H1 (cell line): ENCODE results near the gene RBMS1. TPM values are rescaled to one million over a fixed set of nuclear protein-coding genes. Genes with fewer than 3 reads are reported as not detected.

Experiments
- CTCF ChIA-PET: fragments of 300-600 bp; sonication (Branson Sonifier 250); formaldehyde crosslinking; loops from one replicate; lab custom pipeline; 2021; ENCODE audit not compliant: partially characterized antibody; lab: Charles Lee
- POLR2A ChIA-PET: fragments of 300-600 bp; sonication (Branson Sonifier 250); formaldehyde crosslinking; loops from one replicate; lab custom pipeline; 2021; ENCODE audit warnings: inconsistent platforms; ENCODE audit not compliant: partially characterized antibody; lab: Charles Lee
- DNase-seq, 2 experiments: peaks; one replicate each; pipeline versions ENCODE4 v3.0.0 to v3.0.0-alpha.2; 2010 to 2022; ENCODE audit warnings: low spot score in 2 of 2, low read depth in 1 of 2, mixed read lengths in 1 of 2
- FAIRE-seq: peaks from 2 replicates; lab custom pipeline; 2011; peaks lifted over from hg19 to GRCh38; lab: Jason Lieb, UNC
- H2AFZ ChIP-seq: 2 replicates; pipeline ENCODE4 v1.8.1; 2012; ENCODE audit warnings: low read length, inconsistent platforms
- H2AK5ac ChIP-seq: 2 replicates; pipeline ENCODE4 v1.6.1; 2013; ENCODE audit warnings: low read depth, low read length
- H2BK120ac ChIP-seq: replicated peaks from 2 replicates; pipeline ENCODE3; 2013; ENCODE audit warnings: low read depth, low read length, inconsistent platforms
- H2BK12ac ChIP-seq: 2 replicates; pipeline ENCODE4 v1.6.1; 2013; ENCODE audit warnings: low read depth, low read length
- H2BK15ac ChIP-seq: 2 replicates; pipeline ENCODE4 v1.6.1; 2013; ENCODE audit warnings: low read length
- H2BK20ac ChIP-seq: 2 replicates; pipeline ENCODE4 v1.6.1; 2013; ENCODE audit warnings: low read length
- H2BK5ac ChIP-seq: 2 replicates; pipeline ENCODE4 v1.6.1; 2013; ENCODE audit warnings: low read depth, low read length
- H3K14ac ChIP-seq: 2 replicates; pipeline ENCODE4 v1.6.1; 2013; ENCODE audit warnings: inconsistent platforms; ENCODE audit not compliant: insufficient read length
- H3K18ac ChIP-seq: 2 replicates; pipeline ENCODE4 v1.6.1; 2013; ENCODE audit warnings: low read length; ENCODE audit errors: extremely low read depth
- H3K23ac ChIP-seq: 2 replicates; pipeline ENCODE4 v1.6.1; 2013; ENCODE audit warnings: inconsistent platforms; ENCODE audit not compliant: insufficient read length
- H3K23me2 ChIP-seq: 2 replicates; pipeline ENCODE4 v1.6.1; 2013; ENCODE audit warnings: low read depth, low read length
- H3K27ac ChIP-seq: 2 replicates; pipeline ENCODE4 v1.6.1; 2011; ENCODE audit warnings: low read depth, low read length, inconsistent platforms
- H3K27me3 ChIP-seq, 4 experiments: replicated peaks in 1 of 4; 1 replicate in 1 of 4; 2 replicates in 3 of 4; pipeline versions ENCODE4 v1.6.1 to v1.8.1; 2011 to 2013; ENCODE audit warnings: low read length in 3 of 4, mild to moderate bottlenecking in 3 of 4, inconsistent platforms in 2 of 4, mixed read lengths in 2 of 4, moderate library complexity in 1 of 4; ENCODE audit not compliant: control insufficient read depth in 3 of 4, insufficient read depth in 3 of 4; ENCODE audit errors: extremely low read depth in 1 of 4
- H3K36me3 ChIP-seq, 4 experiments: 2 replicates each; pipeline versions ENCODE4 v1.6.1 to v1.8.1; 2011 to 2013; ENCODE audit warnings: mild to moderate bottlenecking in 4 of 4, low read length in 3 of 4, moderate library complexity in 2 of 4, control low read depth in 1 of 4, inconsistent platforms in 1 of 4; ENCODE audit not compliant: insufficient read depth in 4 of 4, control insufficient read depth in 2 of 4
- H3K4ac ChIP-seq: replicated peaks from 2 replicates; pipeline ENCODE3; 2013; ENCODE audit warnings: low read length, low read depth, mixed read lengths, inconsistent platforms; ENCODE audit not compliant: insufficient read length
- H3K4me1 ChIP-seq, 4 experiments: replicated peaks in 1 of 4; 1 replicate in 1 of 4; 2 replicates in 3 of 4; pipeline versions ENCODE4 v1.6.1 to v1.8.1; 2011 to 2013; ENCODE audit warnings: low read length in 3 of 4, inconsistent platforms in 2 of 4, mixed read lengths in 1 of 4; ENCODE audit not compliant: insufficient read depth in 4 of 4, control insufficient read depth in 3 of 4
- H3K4me2 ChIP-seq, 2 experiments: 2 replicates each; pipeline versions ENCODE4 v1.6.1 to v1.8.1; 2011 to 2013; ENCODE audit warnings: low read depth in 2 of 2, low read length in 2 of 2, control low read depth in 1 of 2, inconsistent platforms in 1 of 2, mild to moderate bottlenecking in 1 of 2; ENCODE audit not compliant: insufficient read depth in 1 of 2
- H3K4me3 ChIP-seq, 4 experiments: fragments of 200-600, 300-600 bp in 1 of 4; sonication (generic), shearing (Covaris generic), sonication (Bioruptor Twin) in 1 of 4; 2 replicates each; pipeline versions ENCODE4 v1.5.1 to v1.8.1; 2011 to 2016; ENCODE audit warnings: low read length in 4 of 4, low read depth in 3 of 4, control low read depth in 2 of 4, inconsistent platforms in 2 of 4, mild to moderate bottlenecking in 2 of 4, mixed read lengths in 1 of 4, moderate library complexity in 1 of 4; ENCODE audit not compliant: insufficient read depth in 2 of 4; ENCODE audit errors: extremely low read depth in 1 of 4
- H3K56ac ChIP-seq: replicated peaks from 2 replicates; pipeline ENCODE3; 2013; ENCODE audit warnings: low read depth, mild to moderate bottlenecking, mixed read lengths, low read length, inconsistent platforms; ENCODE audit not compliant: insufficient read length
- H3K79me1 ChIP-seq: 2 replicates; pipeline ENCODE4 v1.6.1; 2013; ENCODE audit warnings: low read depth, low read length, control low read depth
- H3K79me2 ChIP-seq, 2 experiments: 2 replicates each; pipeline versions ENCODE4 v1.6.1 to v1.8.1; 2012 to 2013; ENCODE audit warnings: low read length in 2 of 2, mild to moderate bottlenecking in 2 of 2, inconsistent platforms in 1 of 2; ENCODE audit not compliant: insufficient read depth in 2 of 2, control insufficient read depth in 1 of 2
- H3K9ac ChIP-seq, 4 experiments: replicated peaks in 1 of 4; 1 replicate in 1 of 4; 2 replicates in 3 of 4; pipeline versions ENCODE4 v1.6.1 to v1.8.1; 2011 to 2013; ENCODE audit warnings: low read depth in 3 of 4, low read length in 3 of 4, control low read depth in 2 of 4, mild to moderate bottlenecking in 2 of 4, moderate library complexity in 2 of 4, inconsistent platforms in 1 of 4; ENCODE audit errors: extremely low read depth in 1 of 4
- H3K9me3 ChIP-seq, 2 experiments: 2 replicates each; pipeline versions ENCODE4 v1.6.1 to v1.8.1; 2012 to 2013; ENCODE audit warnings: mild to moderate bottlenecking in 2 of 2, moderate library complexity in 2 of 2, control low read depth in 1 of 2, inconsistent platforms in 1 of 2, low read depth in 1 of 2, low read length in 1 of 2, mixed read lengths in 1 of 2; ENCODE audit not compliant: insufficient read depth in 2 of 2
- H4K20me1 ChIP-seq, 2 experiments: replicated peaks in 1 of 2; 2 replicates each; pipeline versions ENCODE3 to v1.8.1; 2011 to 2013; ENCODE audit warnings: inconsistent platforms in 2 of 2, low read length in 2 of 2, mild to moderate bottlenecking in 1 of 2; ENCODE audit not compliant: insufficient read depth in 2 of 2, control insufficient read depth in 1 of 2
- H4K5ac ChIP-seq: 2 replicates; pipeline ENCODE4 v1.6.1; 2013; ENCODE audit warnings: low read length, low read depth, mixed read lengths, inconsistent platforms; ENCODE audit not compliant: insufficient read length
- H4K8ac ChIP-seq: 2 replicates; pipeline ENCODE4 v1.8.0; 2013; ENCODE audit warnings: mild to moderate bottlenecking, moderate library complexity, low read length, inconsistent platforms; ENCODE audit not compliant: insufficient read depth; ENCODE audit errors: extremely low read depth
- H4K91ac ChIP-seq: replicated peaks from 2 replicates; pipeline ENCODE3; 2013; ENCODE audit warnings: low read length, mixed read lengths, inconsistent platforms; ENCODE audit not compliant: insufficient read length
- ATF3 ChIP-seq: IDR thresholded peaks from 2 replicates; pipeline ENCODE4 v1.6.1; 2011; ENCODE audit warnings: low read depth, mild to moderate bottlenecking, low read length; ENCODE audit not compliant: insufficient read depth
- BRCA1 ChIP-seq: IDR thresholded peaks from 2 replicates; pipeline ENCODE4 v1.6.1; 2012; ENCODE audit warnings: low read depth, low read length, improper control_type of control experiment
- CHD2 ChIP-seq: IDR thresholded peaks from 2 replicates; pipeline ENCODE4 v1.6.1; 2012; ENCODE audit warnings: low read length, improper control_type of control experiment
- MAFK ChIP-seq: IDR thresholded peaks from 2 replicates; pipeline ENCODE4 v1.6.1; 2012; ENCODE audit warnings: low read depth, mild to moderate bottlenecking, improper control_type of control experiment, low read length
- PHF8 ChIP-seq: fragments of 200-600 bp; sonication (generic); conservative IDR thresholded peaks from 2 replicates; pipeline ENCODE4 v1.7.1; 2012; ENCODE audit warnings: low read depth, mild to moderate bottlenecking, inconsistent platforms, low read length, moderate library complexity
- RAD21 ChIP-seq, 2 experiments: IDR thresholded peaks in 1 of 2; conservative IDR thresholded peaks in 1 of 2; 2 replicates each; pipeline ENCODE4 v1.6.1; 2011; ENCODE audit warnings: low read depth in 2 of 2, low read length in 2 of 2, improper control_type of control experiment in 1 of 2, inconsistent platforms in 1 of 2, mild to moderate bottlenecking in 1 of 2, moderate library complexity in 1 of 2
- RBBP5 ChIP-seq: IDR thresholded peaks from 2 replicates; pipeline ENCODE4 v1.7.1; 2012; ENCODE audit warnings: low read depth, mild to moderate bottlenecking, inconsistent platforms, low read length, moderate library complexity, borderline replicate concordance
- RXRA ChIP-seq: IDR thresholded peaks from 2 replicates; pipeline ENCODE4 v1.6.1; 2011; ENCODE audit warnings: low read depth, mild to moderate bottlenecking, low read length, moderate library complexity; ENCODE audit not compliant: insufficient read depth
- SIRT6 ChIP-seq: IDR thresholded peaks from one replicate; pipeline ENCODE4 v1.7.1; 2012; ENCODE audit warnings: low read length, inconsistent platforms
- SP4 ChIP-seq: IDR thresholded peaks from 2 replicates; pipeline ENCODE4 v1.6.1; 2012; ENCODE audit warnings: low read length, inconsistent platforms
- TBP ChIP-seq: IDR thresholded peaks from 2 replicates; pipeline ENCODE4 v1.6.1; 2011; ENCODE audit warnings: low read depth, low read length, improper control_type of control experiment
- ZNF274 ChIP-seq: IDR thresholded peaks from 2 replicates; pipeline ENCODE4 v1.7.0; 2012; ENCODE audit warnings: low read length, borderline replicate concordance; ENCODE audit errors: extremely low read depth
- WGBS, 2 experiments: shearing (Covaris generic) in 1 of 2; methylation state at CpG; one replicate each; pipeline versions ENCODE4 v1.1.6 to v1.1.7; 2013 to 2015; ENCODE audit warnings: low lambda C conversion rate in 2 of 2, mixed read lengths in 2 of 2, inconsistent platforms in 1 of 2, low coverage in 1 of 2, missing lambda C conversion rate in 1 of 2; ENCODE audit not compliant: insufficient replicate concordance in 2 of 2, insufficient coverage in 1 of 2, insufficient read length in 1 of 2; ENCODE audit errors: extremely low coverage in 1 of 2, missing lambda C conversion rate in 1 of 2; 5-methylcytosine and 5-hydroxymethylcytosine counted together
- polyA plus RNA-seq, 7 experiments: library from polyadenylated mRNA; depleted of rRNA in 3 of 7; stranded (reverse) in 5 of 7; unstranded in 2 of 7; fragments of >200 nt in 5 of 7; fragments of 200-250 nt in 2 of 7; gene quantifications; 1 replicate in 5 of 7; 2 replicates in 1 of 7; 4 replicates in 1 of 7; pipeline versions ENCODE4 v1.2.1 to v1.2.3, GENCODE V29; 2011 to 2013; ENCODE audit warnings: missing spikeins in 2 of 7, mixed read lengths in 2 of 7
- total RNA-seq: library from RNA; stranded (reverse); fragmentation: NEBNext Ultra II Directional; extraction: Animal tissue kit (Norgen Biotek cat#: 25700); gene quantifications from 2 replicates; pipeline ENCODE4 v1.2.1, GENCODE V29; 2021

Gene RBMS1
- total and polyA plus RNA-seq, 2 of the 8 experiments (the other 6 are each of a cell fraction or from before 2014, with no cell fraction given), result 53.7 to 60.0 TPM

- no peak overlapping the region for H4K91ac ChIP-seq
- peaks cover 0 to 6% of the 10 kb centered on the region in 2 experiments for H4K20me1 ChIP-seq
- CTCF ChIA-PET, result interaction anchor here (0.7 to 2.7 kb wide), 3 partner anchors 10 to 111 kb away, joined by 3 to 11 read pairs (median 8); no protein-coding TSS in a partner anchor
- no peak overlapping the region for H3K14ac ChIP-seq
- no peak overlapping the region for H2BK5ac ChIP-seq
- no peak overlapping the region for H3K56ac ChIP-seq
- 90% methylated on average over 7 of the region's 7 CpGs; no CpG with 5 or more reads in 1 of the 2 experiments for WGBS, 2 experiments
- H3K23me2 ChIP-seq, result no peaks in the 10 kb centered on the region
- FAIRE-seq, result no peak
- no peak overlapping the region for H3K27ac ChIP-seq
- H4K8ac ChIP-seq, result no peak overlapping the region
- H2BK120ac ChIP-seq, result no peak overlapping the region
- H3K4me3 ChIP-seq, result no peak overlapping the region
- H3K4me2 ChIP-seq, result no peak overlapping the region
- H2BK15ac ChIP-seq, result no peak overlapping the region
- no peak overlapping the region for H3K4ac ChIP-seq
- DNase-seq, result no peak
- no peak overlapping the region for H2BK12ac ChIP-seq
- no peaks in the 10 kb centered on the region for H3K27me3 ChIP-seq
- no peak overlapping the region for H3K9ac ChIP-seq
- H2BK20ac ChIP-seq, result no peak overlapping the region
- H3K23ac ChIP-seq, result no peak overlapping the region
- no peak overlapping the region for H2AFZ ChIP-seq
- POLR2A ChIA-PET, result interaction anchor here (0.9 kb wide), 1 partner anchor 17 kb away, joined by 3 read pairs; the partner anchor contains the start of gene RBMS1
- H4K5ac ChIP-seq, result no peak overlapping the region
- H2AK5ac ChIP-seq, result no peak overlapping the region; the same call in 1 of the 2 replicates
- peaks cover 2% of the 10 kb centered on the region; the same call in 1 of the 2 replicates for H3K79me1 ChIP-seq
- H3K79me2 ChIP-seq, result peaks cover 0 to 86% of the 10 kb centered on the region in 2 experiments; a peak in 2 of 4 replicates
- no peaks in the 10 kb centered on the region for H3K9me3 ChIP-seq
- peaks cover 0 to 14% (median 9%) of the 10 kb centered on the region in 4 experiments; a peak in 4 of 7 replicates for H3K4me1 ChIP-seq
- H3K18ac ChIP-seq, result no peak overlapping the region
- H3K36me3 ChIP-seq, result no peaks in the 10 kb centered on the region
- TF ChIP-seq RXRA (no peak), TBP (no peak), CHD2 (no peak), ZNF274 (no peak), ATF3 (no peak), PHF8 (no peak), BRCA1 (no peak), SIRT6 (no peak), RAD21 (IDR thresholded peaks at IDR 0.05 in 1 of 2, conservative IDR thresholded peaks at IDR 0.05 in 1 of 2; ENCODE audit: low read depth in 2 of 2, low read length in 2 of 2) (no peak), MAFK (no peak), RBBP5 (no peak), SP4 (no peak)
Measured at GRCh38 chr2:160477032-160477431, 16.6 kb downstream of the RBMS1 start.
